ENCODE measurements around the gene MLF2.

DNA sequence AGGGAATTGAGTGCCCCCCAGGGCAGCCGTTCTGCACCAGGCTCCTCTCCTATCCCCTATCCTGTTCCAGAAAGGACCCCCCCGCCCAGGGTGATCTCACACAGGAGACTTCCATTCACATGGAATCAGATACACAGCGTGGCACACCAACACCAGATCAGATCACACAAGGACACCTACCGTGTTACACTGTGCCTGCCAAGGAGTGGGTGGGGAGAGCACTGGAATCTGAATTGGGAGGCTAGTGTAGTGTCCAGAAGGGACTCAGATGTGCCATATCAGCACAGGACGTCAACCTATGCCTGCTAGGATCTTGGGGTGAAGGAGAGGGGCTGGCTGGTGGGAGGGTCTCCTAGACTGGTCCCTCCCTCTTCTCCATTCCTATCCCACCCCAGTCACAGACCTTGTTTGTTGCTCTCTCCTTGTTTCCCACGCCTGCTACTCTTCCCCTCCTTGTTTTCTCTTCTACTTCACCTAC is 15.5 kb upstream of the MLF2 start:
- TF ChIP-seq CTCF (IDR thresholded peaks at IDR 0.05) (no peak), POLR2A (IDR thresholded peaks at IDR 0.05) (no peak)
